GM12872 (cell line): ENCODE measurements around the gene LCE1F.

Experiments used
- TF ChIP-seq, protein P1 (sequence below): IDR thresholded peaks from 3 replicates; pipeline ENCODE4 v1.5.1; 2011; ENCODE audit warnings: low read depth, mild to moderate bottlenecking, low read length, moderate library complexity; ENCODE audit not compliant: insufficient read depth

LCE1F gene

DNA sequence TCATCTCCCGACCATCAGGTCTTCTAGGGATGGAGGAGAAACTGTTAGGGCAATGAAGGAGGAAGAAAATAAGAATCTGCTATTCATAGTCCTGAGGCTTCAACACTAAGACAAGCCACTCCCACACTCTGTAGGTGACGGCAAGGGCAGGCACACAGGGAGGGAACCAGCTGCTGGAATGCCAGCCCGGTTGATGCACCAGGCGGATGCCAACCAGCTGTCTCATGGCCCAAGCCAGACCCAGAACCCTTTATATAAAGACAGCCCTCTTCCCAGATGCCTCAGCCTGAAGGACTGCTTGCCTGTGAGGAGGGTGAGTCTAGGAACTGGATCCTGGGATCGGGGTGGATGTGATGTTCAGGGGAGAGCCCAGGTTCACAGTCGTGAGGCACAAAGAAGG is 17.2 kb upstream of the LCE1F start, which contains the start of gene KPRP:
TSS of gene KPRP (plus strand) at position 279 of the 400 bp plus-strand sequence. CDS start 1,564 bp downstream, outside the sequence.
- TF ChIP-seq, protein P1, sequence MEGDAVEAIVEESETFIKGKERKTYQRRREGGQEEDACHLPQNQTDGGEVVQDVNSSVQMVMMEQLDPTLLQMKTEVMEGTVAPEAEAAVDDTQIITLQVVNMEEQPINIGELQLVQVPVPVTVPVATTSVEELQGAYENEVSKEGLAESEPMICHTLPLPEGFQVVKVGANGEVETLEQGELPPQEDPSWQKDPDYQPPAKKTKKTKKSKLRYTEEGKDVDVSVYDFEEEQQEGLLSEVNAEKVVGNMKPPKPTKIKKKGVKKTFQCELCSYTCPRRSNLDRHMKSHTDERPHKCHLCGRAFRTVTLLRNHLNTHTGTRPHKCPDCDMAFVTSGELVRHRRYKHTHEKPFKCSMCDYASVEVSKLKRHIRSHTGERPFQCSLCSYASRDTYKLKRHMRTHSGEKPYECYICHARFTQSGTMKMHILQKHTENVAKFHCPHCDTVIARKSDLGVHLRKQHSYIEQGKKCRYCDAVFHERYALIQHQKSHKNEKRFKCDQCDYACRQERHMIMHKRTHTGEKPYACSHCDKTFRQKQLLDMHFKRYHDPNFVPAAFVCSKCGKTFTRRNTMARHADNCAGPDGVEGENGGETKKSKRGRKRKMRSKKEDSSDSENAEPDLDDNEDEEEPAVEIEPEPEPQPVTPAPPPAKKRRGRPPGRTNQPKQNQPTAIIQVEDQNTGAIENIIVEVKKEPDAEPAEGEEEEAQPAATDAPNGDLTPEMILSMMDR, result no peak

- TF ChIP-seq, protein P1, result no peak
Observed at GRCh38 chr1:152758636-152759035, 16.3 kb upstream of the LCE1F start.

DNA sequence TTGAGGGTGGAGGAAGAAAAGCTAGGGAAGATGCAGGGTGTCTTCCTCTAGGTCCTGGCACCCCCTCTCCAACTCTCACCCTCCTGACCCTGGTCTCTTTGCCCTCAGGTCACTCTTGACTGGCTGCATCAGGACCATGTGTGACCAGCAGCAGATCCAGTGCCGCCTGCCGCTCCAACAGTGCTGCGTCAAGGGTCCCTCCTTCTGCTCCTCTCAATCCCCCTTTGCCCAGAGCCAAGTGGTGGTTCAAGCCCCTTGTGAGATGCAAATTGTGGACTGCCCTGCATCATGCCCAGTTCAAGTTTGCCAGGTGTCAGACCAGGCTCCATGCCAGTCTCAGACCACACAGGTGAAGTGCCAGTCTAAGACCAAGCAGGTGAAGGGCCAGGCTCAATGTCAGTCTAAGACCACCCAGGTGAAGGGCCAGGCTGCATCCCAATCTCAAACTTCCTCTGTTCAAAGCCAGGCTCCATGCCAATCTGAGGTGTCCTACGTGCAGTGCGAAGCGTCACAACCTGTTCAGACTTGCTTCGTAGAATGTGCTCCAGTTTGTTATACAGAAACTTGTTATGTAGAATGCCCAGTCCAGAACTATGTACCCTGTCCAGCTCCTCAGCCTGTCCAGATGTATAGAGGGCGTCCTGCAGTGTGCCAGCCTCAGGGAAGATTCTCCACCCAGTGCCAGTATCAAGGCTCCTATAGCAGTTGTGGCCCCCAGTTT is 15.3 kb upstream of the LCE1F start:
- TF ChIP-seq, protein P1, result no peak

GRCh38 chr1:152760551-152761190 is 14.3 kb upstream of the LCE1F start:
- TF ChIP-seq, protein P1, result no peak

DNA sequence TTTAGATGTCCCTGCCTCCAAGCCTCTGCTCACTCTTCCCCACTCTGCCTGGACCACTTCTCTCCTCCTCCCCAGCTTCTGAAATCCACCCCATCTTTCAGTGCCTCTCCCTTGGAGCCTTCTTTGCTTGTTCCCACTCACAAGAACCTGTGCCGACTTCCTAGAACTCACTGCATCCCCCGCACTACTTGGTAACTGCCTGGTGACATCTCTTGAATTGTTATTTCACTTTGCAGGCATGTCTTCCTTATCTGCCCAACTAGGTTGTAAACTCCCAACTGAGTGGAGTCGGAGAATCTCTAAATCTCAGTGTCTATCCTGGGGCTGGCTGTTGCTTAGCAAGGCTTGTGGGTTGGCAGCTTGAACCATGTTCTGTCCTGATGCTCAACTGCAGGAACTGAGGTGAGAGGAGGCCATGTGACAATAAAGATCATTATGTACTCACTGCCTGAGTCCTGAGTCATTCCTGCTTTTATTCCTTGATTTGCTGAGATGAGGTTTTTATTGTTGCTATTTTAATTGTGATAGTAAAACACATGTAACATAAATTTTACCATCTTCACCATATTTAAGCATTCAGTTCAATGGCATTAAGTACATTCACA is 13.2 kb upstream of the LCE1F start:
- TF ChIP-seq, protein P1, result no peak

DNA sequence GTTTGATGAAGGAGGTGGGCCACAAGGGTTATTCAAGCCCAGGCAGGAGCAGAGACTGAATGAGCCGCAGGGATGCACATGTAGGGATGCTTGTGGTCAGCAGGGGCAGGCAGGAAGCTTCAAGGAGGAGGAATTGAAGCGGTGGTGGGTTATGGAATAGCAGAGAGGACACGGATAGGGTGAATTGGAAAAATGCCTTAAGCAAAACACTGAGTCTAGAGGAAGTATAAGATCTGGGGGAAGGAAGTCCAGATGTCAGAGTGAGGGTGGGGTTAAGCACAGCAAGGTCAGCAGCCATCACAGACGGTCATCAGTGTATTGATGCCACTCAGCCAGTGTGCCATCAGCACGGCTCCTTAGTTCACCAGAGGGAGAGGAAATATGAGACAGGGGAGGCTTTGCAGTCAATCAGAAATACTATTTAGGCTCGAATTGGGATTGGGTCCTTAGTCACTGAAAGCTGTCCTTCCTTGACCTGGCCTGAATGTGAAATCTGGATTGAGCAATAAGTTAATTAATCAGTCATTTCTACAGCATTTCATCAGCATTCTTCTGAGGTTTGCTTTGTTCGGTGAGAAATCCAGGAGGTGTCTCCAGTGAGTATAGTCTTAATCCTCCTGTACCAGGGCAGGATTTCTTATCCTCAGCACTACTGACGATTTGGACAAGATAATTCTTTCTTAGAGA is 6.0 kb upstream of the LCE1F start:
- TF ChIP-seq, protein P1, result no peak

- TF ChIP-seq, protein P1, result no peak
Observed at GRCh38 chr1:152770411-152770810, 4.5 kb upstream of the LCE1F start.
